GM12801 (cell line): ENCODE results near the gene FGF5.

ENCODE experiments used
- CTCF ChIP-seq: IDR thresholded peaks from one replicate; pipeline ENCODE4 v1.5.1; 2011; ENCODE audit warnings: control low read depth; ENCODE audit not compliant: insufficient read length; ENCODE audit errors: extremely low read depth

Gene FGF5

GRCh38 chr4:80229128-80229527 lies 37.3 kb upstream of the FGF5 start:
- no peak for TF ChIP-seq CTCF

GRCh38 chr4:80229590-80229989 lies 36.9 kb upstream of the FGF5 start:
- TF ChIP-seq CTCF, result no peak

GRCh38 chr4:80231180-80231579 lies 35.3 kb upstream of the FGF5 start:
- TF ChIP-seq CTCF, result no peak

GRCh38 chr4:80232707-80233370 lies 33.6 kb upstream of the FGF5 start:
- TF ChIP-seq CTCF, result no peak

- TF ChIP-seq CTCF, result no peak
Observed at GRCh38 chr4:80233390-80233789, 33.1 kb upstream of the FGF5 start.

GRCh38 chr4:80235451-80235850 lies 31.0 kb upstream of the FGF5 start:
- TF ChIP-seq CTCF, result no peak

- no peak for TF ChIP-seq CTCF
Observed at GRCh38 chr4:80237992-80238391, 28.5 kb upstream of the FGF5 start.
